Mucosa of descending colon (tissue), 3 donors: Measurements from ENCODE around the gene TC2N. TPM values are rescaled to one million over a fixed set of nuclear protein-coding genes. Genes with fewer than 3 reads are reported as not detected.
"Not testable (repeated sequence)": the region's sequence is repeated elsewhere in the genome, so short reads cannot be mapped to it uniquely, and the experiment has no call there.

Source experiments
- ATAC-seq: fragments of 200-7000 bp; cut with Tn5 transposase; one replicate; pipeline ENCODE4 v1.9.1; 2020; ENCODE audit warnings: mild to moderate bottlenecking, moderate library complexity
- DNase-seq, 3 donors: peaks; one replicate each; pipeline ENCODE4 v3.0.0-alpha.2; 2020
- H3K36me3 ChIP-seq: fragments of 200-600 bp; one replicate; pipeline ENCODE4 v1.8.0; 2021; ENCODE audit warnings: low read depth, mild to moderate bottlenecking
- H3K4me1 ChIP-seq: fragments of 200-600 bp; one replicate; pipeline ENCODE4 v1.8.0; 2021; ENCODE audit warnings: low read depth, mild to moderate bottlenecking
- H3K4me3 ChIP-seq: fragments of 200-600 bp; one replicate; pipeline ENCODE4 v1.8.0; 2021; ENCODE audit warnings: mild to moderate bottlenecking
- H3K9me3 ChIP-seq: fragments of 200-600 bp; one replicate; pipeline ENCODE4 v1.8.0; 2021; ENCODE audit warnings: mild to moderate bottlenecking
- CTCF ChIP-seq: fragments of 200-600 bp; IDR thresholded peaks from one replicate; pipeline ENCODE4 v1.8.0; 2022; ENCODE audit warnings: antibody characterized with exemption, mild to moderate bottlenecking
- intact Hi-C, 2 donors: fragments of 100-400 bp; cut with DNase I in 1 of 2; cut with micrococcal nuclease in 1 of 2; formaldehyde crosslinking; loops; one replicate each; pipeline versions ENCODE4 v1.11.0 to v1.11.1; 2022; cut with DNase I, micrococcal nuclease
- total RNA-seq, 3 donors: library from RNA; stranded (reverse); fragmentation: NEBNext Ultra II Directional in 2 of 3; extraction: Animal tissue kit (Norgen Biotek cat#: 25700) in 2 of 3; gene quantifications; one replicate each; pipeline versions ENCODE4 v1.2.1 to v1.2.4, GENCODE V29; 2021 to 2023
- donor health status: DM: no; HTN: no; CAD: no; lungs with moderate emphysema.
- donor health status: DM: no; HTN: no; CAD: no.
- donor health status: DM: no; HTN: yes; CAD: no.

TC2N gene
- total RNA-seq, 3 donors from 2014 or later, result 39.0 to 75.1 (median 63.6) TPM

DNA sequence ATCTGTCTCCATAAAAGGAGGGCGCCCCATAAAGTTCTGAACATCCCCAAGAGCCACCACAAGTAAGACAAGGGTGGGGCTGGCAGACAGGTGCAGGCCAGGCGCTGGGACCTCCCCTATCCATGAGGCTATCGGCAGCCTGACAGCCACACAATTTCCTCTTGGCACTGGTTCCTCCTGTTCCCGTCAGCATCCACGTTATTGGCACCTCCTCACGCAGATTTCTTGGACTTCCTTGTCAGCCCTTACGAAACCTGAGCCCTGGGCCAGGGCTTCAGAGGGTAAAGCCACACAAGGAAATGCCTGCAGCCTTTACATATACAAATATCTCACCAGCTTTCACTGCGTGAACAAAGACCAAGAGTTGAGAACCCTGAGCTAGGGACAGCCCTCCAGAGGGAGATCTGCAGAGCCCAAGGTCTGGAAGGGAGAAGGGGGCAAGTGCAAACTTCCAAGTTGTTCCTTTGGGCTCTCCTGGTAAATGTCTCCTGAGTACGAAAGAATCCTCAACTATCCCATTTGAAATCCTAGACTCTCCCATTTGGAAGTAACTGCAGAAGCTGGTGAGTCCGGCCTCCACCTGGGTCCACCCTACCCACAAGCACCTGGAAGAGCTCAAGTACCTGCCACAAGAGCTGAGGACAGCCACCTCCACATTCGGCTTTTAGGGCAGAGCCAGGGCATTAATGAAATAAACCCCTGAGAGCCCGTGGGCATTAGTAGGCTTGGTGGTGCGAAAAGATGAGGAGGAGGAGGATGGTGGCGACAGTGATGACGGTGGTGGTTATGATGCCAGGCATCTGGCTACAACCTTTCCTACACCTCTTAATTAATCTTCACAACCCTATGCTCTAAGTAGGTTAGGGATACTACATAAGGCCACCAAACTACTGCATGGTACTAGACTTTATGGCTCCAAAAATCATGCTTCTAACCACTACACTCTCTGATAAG is 5.5 kb upstream of the TC2N start:
- intact Hi-C loops, result no loop called here
- H3K36me3 ChIP-seq, result no peaks in the 10 kb centered on the region

GRCh38 chr14:91872011-91872501 is 4.7 kb upstream of the TC2N start:
- Histone ChIP-seq H3K36me3 (no peaks in the 10 kb centered on the region), H3K4me1 (peaks cover 31% of the 10 kb centered on the region), H3K4me3 (no peak overlapping the region), H3K9me3 (no peaks in the 10 kb centered on the region)
- no peak for TF ChIP-seq CTCF
- peak; percentile 9 for ATAC-seq
- intact Hi-C loops, result no loop called here
- peak in 1 of 3 donors; percentile 39 for DNase-seq

More for the DNA sequence above, 5.5 kb upstream of the TC2N start:
- no peak for TF ChIP-seq CTCF
- Histone ChIP-seq H3K4me1 (peaks cover 31% of the 10 kb centered on the region), H3K9me3 (no peaks in the 10 kb centered on the region), H3K4me3 (no peak overlapping the region)
- DNase-seq, result peak; percentile 85 to 92 (median 90)
- ATAC-seq, result peak; percentile 89

DNA sequence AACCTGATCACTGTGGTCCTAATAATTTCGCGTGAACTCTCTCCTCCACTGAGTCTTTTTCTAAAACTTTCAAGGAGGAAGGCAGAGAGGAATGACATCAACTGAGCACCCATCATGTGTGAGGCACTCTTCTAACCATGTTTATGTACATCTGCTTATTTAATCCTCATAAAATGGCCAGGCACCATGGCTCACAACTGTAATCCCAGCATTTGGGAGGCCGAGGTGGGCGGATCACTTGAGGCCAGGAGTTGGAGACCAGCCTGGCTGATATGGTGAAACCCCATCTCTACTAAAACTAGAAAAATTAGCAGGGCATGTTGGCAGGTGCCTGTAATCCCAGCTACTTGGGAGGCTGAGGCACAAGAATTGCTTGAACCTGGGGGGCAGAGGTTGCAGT is 4.1 kb upstream of the TC2N start:
- H3K36me3 ChIP-seq, H3K9me3 ChIP-seq, ATAC-seq, H3K4me3 ChIP-seq, DNase-seq, intact Hi-C loops: not testable (repeated sequence)
- H3K4me1 ChIP-seq, result peaks cover 31% of the 10 kb centered on the region

- ATAC-seq, result no peak
- no peak for TF ChIP-seq CTCF
- H3K9me3 ChIP-seq, result no peaks in the 10 kb centered on the region
- no peak for DNase-seq
- H3K36me3 ChIP-seq, result no peaks in the 10 kb centered on the region
- H3K4me3 ChIP-seq, result no peak overlapping the region
- peaks cover 31% of the 10 kb centered on the region for H3K4me1 ChIP-seq
- intact Hi-C loops, result no loop called here
Observed at GRCh38 chr14:91870890-91871289, 3.6 kb upstream of the TC2N start.

DNA sequence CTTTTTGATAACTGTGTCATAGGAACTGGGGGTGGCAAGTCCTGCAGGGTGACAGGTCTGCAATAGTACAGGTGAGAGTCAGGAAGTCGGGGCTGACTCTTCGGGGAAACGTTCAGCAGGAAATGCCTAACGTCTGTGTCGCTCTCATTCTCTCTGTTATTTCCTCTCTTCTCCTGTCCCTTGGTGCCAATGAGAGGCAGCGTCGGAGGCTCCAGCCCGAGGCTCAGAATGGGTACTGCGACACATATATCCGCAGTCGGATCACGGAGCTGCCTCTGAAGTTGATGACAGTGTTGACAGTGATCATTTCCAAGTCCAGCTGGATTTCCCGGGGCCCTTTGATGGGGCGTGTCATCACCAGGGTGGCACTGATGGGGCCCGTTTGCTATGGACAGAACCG is 2.7 kb upstream of the TC2N start:
- ATAC-seq (peak; percentile 41), DNase-seq (peak; percentile 51 to 66 (median 60))
- Histone ChIP-seq H3K9me3 (no peaks in the 10 kb centered on the region), H3K36me3 (no peaks in the 10 kb centered on the region), H3K4me1 (peaks cover 31% of the 10 kb centered on the region), H3K4me3 (no peak overlapping the region)
- TF ChIP-seq CTCF, result no peak
- intact Hi-C loops, result no loop called here

- H3K36me3 ChIP-seq, result no peaks in the 10 kb centered on the region
- no peak for ATAC-seq
- no peaks in the 10 kb centered on the region for H3K9me3 ChIP-seq
- intact Hi-C loops, result no loop called here
- no peak overlapping the region for H3K4me3 ChIP-seq
- H3K4me1 ChIP-seq, result peaks cover 31% of the 10 kb centered on the region
- no peak for TF ChIP-seq CTCF
- DNase-seq, result no peak
Observed at GRCh38 chr14:91869556-91869955, 2.2 kb upstream of the TC2N start.
